ENCODE results near the gene FAM204A.

- TF ChIP-seq CTCF (IDR thresholded peaks at IDR 0.05) (no peak), POLR2A (IDR thresholded peaks at IDR 0.05) (no peak)
Measured at GRCh38 chr10:118307859-118308258, 34.3 kb downstream of the FAM204A start.

All from adrenal gland (tissue), 5 donors.